Activated naive CD4-positive, alpha-beta T cell treated with anti-CD3 and anti-CD28 coated beads, Interleukin-2, amount 50 U/mL, for 72 hours (primary cell): ENCODE measurements around the gene TBP. TPM values are rescaled to one million over a fixed set of nuclear protein-coding genes. Genes with fewer than 3 reads are reported as not detected.
"Not testable (repeated sequence)": the region's sequence is repeated elsewhere in the genome, so short reads cannot be mapped to it uniquely, and the experiment has no call there.

ENCODE experiments used
- ATAC-seq, 2 donors: fragments of 150-1000 bp; cut with Tn5 transposase; 2 replicates each; pipeline ENCODE4 v1.10.0; 2021; ENCODE audit warnings: mild to moderate bottlenecking in 2 of 2, moderate library complexity in 2 of 2
- DNase-seq, 2 donors: peaks; one replicate each; pipeline ENCODE4 v3.0.0; 2021 to 2022; ENCODE audit warnings: low spot score in 2 of 2
- H3K27ac Mint-ChIP-seq, 2 donors: one replicate each; pipeline ENCODE4 v1.8.0; 2022; ENCODE audit warnings: mild to moderate bottlenecking in 2 of 2, mixed read lengths in 2 of 2
- H3K36me3 Mint-ChIP-seq, 2 donors: one replicate each; pipeline ENCODE4 v1.8.0; 2022; ENCODE audit warnings: mixed read lengths in 2 of 2
- H3K9me3 Mint-ChIP-seq, 2 donors: one replicate each; pipeline ENCODE4 v1.8.0; 2022; ENCODE audit warnings: mixed read lengths in 2 of 2
- total RNA-seq, 2 donors: library from RNA; stranded (reverse); gene quantifications; one replicate each; pipeline ENCODE4 v1.2.3, GENCODE V29; 2022

TBP gene
- total RNA-seq, 2 donors from 2014 or later: 24.2 to 26.2 TPM

- H3K36me3 Mint-ChIP-seq, ATAC-seq, H3K9me3 Mint-ChIP-seq, DNase-seq, H3K27ac Mint-ChIP-seq: not testable (repeated sequence)
Observed at GRCh38 chr6:170527995-170528394, 26.2 kb upstream of the TBP start.

- H3K9me3 Mint-ChIP-seq: no peaks in the 10 kb centered on the region
- DNase-seq: peak in 1 of 2 donors; percentile 60
- no peak overlapping the region for H3K27ac Mint-ChIP-seq
- ATAC-seq: peak; percentile 84 to 85
- peaks cover under 1 to 2% of the 10 kb centered on the region in 2 donors for H3K36me3 Mint-ChIP-seq
Observed at GRCh38 chr6:170529839-170530469, 24.2 kb upstream of the TBP start.

- Mint-ChIP-seq H3K36me3 (peaks cover 10 to 17% of the 10 kb centered on the region in 2 donors), H3K27ac (no peak overlapping the region), H3K9me3 (no peaks in the 10 kb centered on the region)
- DNase-seq: no peak
- no peak for ATAC-seq
Observed at GRCh38 chr6:170532867-170533488, 21.2 kb upstream of the TBP start.

GRCh38 chr6:170533792-170534191 is 20.4 kb upstream of the TBP start:
- ATAC-seq (no peak), DNase-seq (no peak)
- Mint-ChIP-seq H3K27ac (no peak overlapping the region), H3K36me3 (peaks cover 10 to 18% of the 10 kb centered on the region in 2 donors), H3K9me3 (no peaks in the 10 kb centered on the region)

GRCh38 chr6:170535004-170535403 is 19.2 kb upstream of the TBP start:
- peaks cover 10 to 27% of the 10 kb centered on the region in 2 donors for H3K36me3 Mint-ChIP-seq
- ATAC-seq (no peak), DNase-seq (no peak)
- no peaks in the 10 kb centered on the region for H3K9me3 Mint-ChIP-seq
- H3K27ac Mint-ChIP-seq: peak overlapping the region in 1 of 2 donors; percentile 50

- DNase-seq: no peak
- H3K27ac Mint-ChIP-seq: peak overlapping the region in 1 of 2 donors; percentile 39
- ATAC-seq: no peak
- H3K9me3 Mint-ChIP-seq: no peaks in the 10 kb centered on the region
- peaks cover 10 to 28% of the 10 kb centered on the region in 2 donors for H3K36me3 Mint-ChIP-seq
Observed at GRCh38 chr6:170536671-170537070, 17.5 kb upstream of the TBP start.

- Mint-ChIP-seq H3K9me3 (no peaks in the 10 kb centered on the region), H3K27ac (peak overlapping the region in 1 of 2 donors; percentile 86), H3K36me3 (peaks cover 10 to 28% of the 10 kb centered on the region in 2 donors)
- DNase-seq (no peak), ATAC-seq (no peak)
Observed at GRCh38 chr6:170537329-170537728, 16.8 kb upstream of the TBP start.

- Mint-ChIP-seq H3K36me3 (peaks cover 0 to 30% of the 10 kb centered on the region in 2 donors), H3K27ac (peak overlapping the region; percentile 12 to 32), H3K9me3 (no peaks in the 10 kb centered on the region)
- DNase-seq (no peak), ATAC-seq (no peak)
Observed at GRCh38 chr6:170542031-170542719, 12.0 kb upstream of the TBP start.

GRCh38 chr6:170545405-170545804 is 8.8 kb upstream of the TBP start:
- ATAC-seq (no peak), DNase-seq (no peak)
- Mint-ChIP-seq H3K27ac (no peak overlapping the region), H3K36me3 (peaks cover 13 to 32% of the 10 kb centered on the region in 2 donors), H3K9me3 (no peaks in the 10 kb centered on the region)

- H3K27ac Mint-ChIP-seq: no peak within 1 kb of the TSS
- ATAC-seq (peak; percentile 61 to 64), DNase-seq (peak; percentile 72 to 85)
- H3K9me3 Mint-ChIP-seq: no peaks in the 10 kb centered on the region
- H3K36me3 Mint-ChIP-seq: peaks cover 15 to 25% of the 10 kb centered on the region in 2 donors
Observed at GRCh38 chr6:170552765-170553533, 1.2 kb upstream of the TBP start, which contains the start of gene PSMB1. TSS of gene PSMB1 (minus strand) at chr6:170553307. CDS start at chr6:170553242, 65 bp downstream.

- Mint-ChIP-seq H3K36me3 (peaks cover 12 to 24% of the 10 kb centered on the region in 2 donors), H3K27ac (no peak overlapping the region), H3K9me3 (no peaks in the 10 kb centered on the region)
- ATAC-seq (peak; percentile 41 to 64), DNase-seq (no peak)
Observed at GRCh38 chr6:170553534-170554012, 596 bp upstream of the TBP start.

- no peak for DNase-seq
- Mint-ChIP-seq H3K27ac (no peak overlapping the region), H3K9me3 (no peaks in the 10 kb centered on the region), H3K36me3 (peaks cover 12 to 21% of the 10 kb centered on the region in 2 donors)
- ATAC-seq: no peak
Observed at GRCh38 chr6:170554796-170555137, 598 bp downstream of the TBP start.

- Mint-ChIP-seq H3K9me3 (no peaks in the 10 kb centered on the region), H3K36me3 (peaks cover 8 to 18% of the 10 kb centered on the region in 2 donors), H3K27ac (no peak overlapping the region)
- DNase-seq (no peak), ATAC-seq (no peak)
Observed at GRCh38 chr6:170555305-170555704, 1.1 kb downstream of the TBP start.

GRCh38 chr6:170561555-170561954 is 7.4 kb downstream of the TBP start:
- H3K9me3 Mint-ChIP-seq: no peaks in the 10 kb centered on the region
- ATAC-seq: no peak
- peaks cover 10 to 15% of the 10 kb centered on the region in 2 donors for H3K36me3 Mint-ChIP-seq
- no peak for DNase-seq
- H3K27ac Mint-ChIP-seq: peak overlapping the region in 1 of 2 donors; percentile 68

- no peak for ATAC-seq
- DNase-seq: no peak
- Mint-ChIP-seq H3K36me3 (peaks cover 10 to 12% of the 10 kb centered on the region in 2 donors), H3K9me3 (no peaks in the 10 kb centered on the region), H3K27ac (no peak overlapping the region)
Observed at GRCh38 chr6:170564936-170565530, 10.9 kb downstream of the TBP start.

- Mint-ChIP-seq H3K36me3 (peaks cover 7 to 9% of the 10 kb centered on the region in 2 donors), H3K27ac (no peak overlapping the region)
Observed at GRCh38 chr6:170572704-170573466, 18.7 kb downstream of the TBP start.

More at GRCh38 chr6:170572704-170573466, 18.7 kb downstream of the TBP start:
- no peaks in the 10 kb centered on the region for H3K9me3 Mint-ChIP-seq
- DNase-seq: no peak
- ATAC-seq: no peak
